Endothelial cell of umbilical vein (primary cell): ENCODE measurements around the gene GSN. TPM values are rescaled to one million over a fixed set of nuclear protein-coding genes. Genes with fewer than 3 reads are reported as not detected.
A peak's percentile ranks its signal among the peaks of the same experiment; 100 is the strongest.

Experiments used
- BruUV-seq: library from RNA; stranded (reverse); fragments of 400-500 nt; replicated peaks from 2 replicates; lab custom pipeline; 2021; lab: Mats Ljungman, UMichigan
- CTCF ChIA-PET: fragments of 300-600, 350-600 bp; sonication (Branson Sonifier 250); formaldehyde crosslinking; loops from one replicate; lab custom pipeline; 2021; ENCODE audit warnings: antibody characterized with exemption, inconsistent platforms; lab: Charles Lee
- POLR2A ChIA-PET: fragments of 300-600, 350-600 bp; sonication (Branson Sonifier 250); formaldehyde crosslinking; loops from one replicate; lab custom pipeline; 2021; ENCODE audit warnings: antibody characterized with exemption, inconsistent platforms; lab: Charles Lee
- DNase-seq: peaks from one replicate; pipeline ENCODE4 v3.0.0-alpha.2; 2011; ENCODE audit warnings: low read depth, low spot score
- FAIRE-seq: peaks from 2 replicates; lab custom pipeline; 2011; peaks lifted over from hg19 to GRCh38; lab: Jason Lieb, UNC
- H2AFZ ChIP-seq: 2 replicates; pipeline ENCODE4 v1.6.0; 2012; ENCODE audit warnings: low read depth, low read length, control low read depth, inconsistent platforms
- H3K27ac ChIP-seq: 2 replicates; pipeline ENCODE4 v1.5.1; 2011; ENCODE audit warnings: low read depth, mild to moderate bottlenecking, control low read depth, low read length, moderate library complexity; ENCODE audit not compliant: insufficient read depth
- H3K27me3 ChIP-seq, 2 experiments: 2 replicates each; pipeline versions ENCODE4 v1.6.0 to v1.6.1; 2011; ENCODE audit warnings: low read length in 2 of 2, mixed read lengths in 1 of 2; ENCODE audit not compliant: control insufficient read depth in 2 of 2, insufficient read depth in 2 of 2
- H3K36me3 ChIP-seq, 2 experiments: 2 replicates in 1 of 2; 3 replicates in 1 of 2; pipeline ENCODE4 v1.5.1; 2011; ENCODE audit warnings: low read length in 2 of 2, mild to moderate bottlenecking in 1 of 2, moderate library complexity in 1 of 2; ENCODE audit not compliant: control insufficient read depth in 2 of 2, insufficient read depth in 2 of 2; ENCODE audit errors: extremely low read depth in 1 of 2
- H3K4me1 ChIP-seq: 3 replicates; pipeline ENCODE4 v1.5.1; 2011; ENCODE audit warnings: mild to moderate bottlenecking, low read length; ENCODE audit not compliant: control insufficient read depth, insufficient read depth; ENCODE audit errors: extremely low read depth
- H3K4me2 ChIP-seq: 2 replicates; pipeline ENCODE4 v1.6.1; 2011; ENCODE audit warnings: low read length, control low read depth, mixed read lengths; ENCODE audit not compliant: insufficient read depth
- H3K4me3 ChIP-seq, 3 experiments: fragments of 200-600 bp in 1 of 3; sonication (generic), shearing (Covaris generic) in 1 of 3; replicated peaks in 1 of 3; 2 replicates each; pipeline ENCODE4 v1.5.1; 2011 to 2016; ENCODE audit warnings: control low read depth in 3 of 3, low read length in 3 of 3, mild to moderate bottlenecking in 2 of 3, inconsistent platforms in 1 of 3, low read depth in 1 of 3, moderate library complexity in 1 of 3; ENCODE audit not compliant: insufficient read depth in 1 of 3
- H3K79me2 ChIP-seq: 2 replicates; pipeline ENCODE4 v1.6.0; 2012; ENCODE audit warnings: low read length, inconsistent platforms; ENCODE audit not compliant: control insufficient read depth, insufficient read depth
- H3K9ac ChIP-seq: replicated peaks from 2 replicates; pipeline ENCODE3; 2011; ENCODE audit warnings: low read length, control low read depth; ENCODE audit not compliant: insufficient read depth; ENCODE audit errors: extremely low read depth
- H3K9me1 ChIP-seq: replicated peaks from 3 replicates; pipeline ENCODE4 v1.6.0; 2011; ENCODE audit warnings: mild to moderate bottlenecking, low read length; ENCODE audit not compliant: control insufficient read depth, insufficient read depth; ENCODE audit errors: extremely low read depth
- H3K9me3 ChIP-seq: replicated peaks from 2 replicates; pipeline ENCODE4 v1.5.1; 2012; ENCODE audit warnings: low read length, inconsistent platforms; ENCODE audit not compliant: control insufficient read depth, insufficient read depth
- H4K20me1 ChIP-seq: replicated peaks from 2 replicates; pipeline ENCODE3; 2011; ENCODE audit warnings: mild to moderate bottlenecking, low read length; ENCODE audit not compliant: control insufficient read depth, insufficient read depth; ENCODE audit errors: extremely low read depth
- EZH2 ChIP-seq: IDR thresholded peaks from 2 replicates; pipeline ENCODE4 v1.6.1; 2012; ENCODE audit warnings: borderline replicate concordance, low read depth, mild to moderate bottlenecking, moderate library complexity, low read length, inconsistent platforms; ENCODE audit not compliant: severe bottlenecking
- FOS ChIP-seq: IDR thresholded peaks from 2 replicates; pipeline ENCODE4 v1.6.1; 2011; ENCODE audit warnings: mild to moderate bottlenecking, low read length, moderate library complexity, borderline replicate concordance; ENCODE audit not compliant: insufficient read depth
- GATA2 ChIP-seq: IDR thresholded peaks from 2 replicates; pipeline ENCODE4 v1.7.0; 2011; ENCODE audit warnings: low read depth, mild to moderate bottlenecking, moderate library complexity, mixed read lengths, low read length; ENCODE audit not compliant: insufficient read length, insufficient read depth
- JUN ChIP-seq: IDR thresholded peaks from 2 replicates; pipeline ENCODE4 v1.6.1; 2011; ENCODE audit warnings: borderline replicate concordance, low read depth; ENCODE audit not compliant: insufficient read length, insufficient read depth
- MAX ChIP-seq: IDR thresholded peaks from 2 replicates; pipeline ENCODE4 v1.6.1; 2011; ENCODE audit not compliant: insufficient read depth, insufficient read length
- MYC ChIP-seq: IDR thresholded peaks from one replicate; pipeline ENCODE4 v1.6.1; 2011; ENCODE audit warnings: mild to moderate bottlenecking, low read depth, low read length
- POLR2A ChIP-seq: IDR thresholded peaks from 2 replicates; pipeline ENCODE4 v1.6.1; 2012; ENCODE audit warnings: low read depth, mild to moderate bottlenecking, control low read depth, low read length
- POLR2AphosphoS5 ChIP-seq: IDR thresholded peaks from 2 replicates; pipeline ENCODE4 v1.6.1; 2012; ENCODE audit warnings: low read depth, mild to moderate bottlenecking, control low read depth, low read length, moderate library complexity; ENCODE audit not compliant: insufficient read depth
- dilution Hi-C: fragments of 300-500 bp; cut with MboI; formaldehyde crosslinking; loops from one replicate; pipeline ENCODE4 v1.15.0; 2019; ENCODE audit warnings: low sequenced_read_pairs; ENCODE audit not compliant: extremely low pct_ligation_motif_present
- intact Hi-C: fragments of 100-400 bp; cut with micrococcal nuclease; formaldehyde crosslinking; loops from one replicate; pipeline ENCODE4 v1.10.0; 2022
- polyA plus RNA-seq, 4 experiments: library from polyadenylated mRNA; depleted of rRNA in 3 of 4; stranded (reverse) in 3 of 4; unstranded in 1 of 4; fragments of >200 nt; gene quantifications; 2 replicates each; pipeline versions ENCODE4 v1.2.1 to v1.2.3, GENCODE V29; 2011 to 2012; ENCODE audit warnings: missing spikeins in 1 of 4
- total RNA-seq: library from RNA; stranded (reverse); gene quantifications from 2 replicates; pipeline ENCODE4 v1.2.3, GENCODE V29; 2021
- TF ChIP-seq, protein P1 (sequence below), 2 donors: IDR thresholded peaks; 1 replicate in 1 of 2; 2 replicates in 1 of 2; pipeline ENCODE4 v1.5.1; 2011; ENCODE audit warnings: low read length in 2 of 2, mild to moderate bottlenecking in 2 of 2, moderate library complexity in 2 of 2, control low read depth in 1 of 2, inconsistent platforms in 1 of 2, low read depth in 1 of 2; ENCODE audit not compliant: insufficient read depth in 1 of 2; ENCODE audit errors: extremely low read depth in 1 of 2

The GSN gene
- total and polyA plus RNA-seq, 2 donors (not counting 3 experiments of a cell fraction or from before 2014, with no cell fraction given): 130 to 232 TPM

DNA sequence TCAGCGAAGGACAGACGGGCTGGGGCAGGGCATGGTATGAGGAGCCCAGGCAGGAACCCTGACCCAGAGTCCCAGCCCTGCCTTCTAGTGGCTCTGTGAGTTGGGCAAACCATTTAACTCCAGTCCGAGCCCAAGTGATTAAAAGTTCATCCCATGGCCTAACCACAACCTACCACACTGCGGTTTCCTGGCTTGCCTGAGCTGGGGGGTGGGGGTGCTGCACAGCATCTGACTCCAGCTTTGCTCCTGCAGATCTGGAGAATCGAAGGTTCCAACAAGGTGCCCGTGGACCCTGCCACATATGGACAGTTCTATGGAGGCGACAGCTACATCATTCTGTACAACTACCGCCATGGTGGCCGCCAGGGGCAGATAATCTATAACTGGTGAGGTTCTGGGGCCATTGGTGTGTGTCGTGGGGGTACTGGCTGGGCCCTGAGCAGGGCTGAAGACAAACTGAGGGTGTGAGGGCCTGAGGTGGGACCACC lies 53.1 kb downstream of the GSN start:
- H3K4me1 ChIP-seq: peaks cover 22% of the 10 kb centered on the region
- H3K9me3 ChIP-seq: no peaks in the 10 kb centered on the region
- no peak overlapping the region for H3K4me3 ChIP-seq
- H4K20me1 ChIP-seq: no peaks in the 10 kb centered on the region
- H3K4me2 ChIP-seq: no peak overlapping the region
- H3K9ac ChIP-seq: no peak overlapping the region
- TF ChIP-seq EZH2: no peak
- TF ChIP-seq MYC: no peak
- no peak for TF ChIP-seq POLR2A
- TF ChIP-seq MAX: no peak
- no peak for TF ChIP-seq GATA2
- TF ChIP-seq, protein P1, sequence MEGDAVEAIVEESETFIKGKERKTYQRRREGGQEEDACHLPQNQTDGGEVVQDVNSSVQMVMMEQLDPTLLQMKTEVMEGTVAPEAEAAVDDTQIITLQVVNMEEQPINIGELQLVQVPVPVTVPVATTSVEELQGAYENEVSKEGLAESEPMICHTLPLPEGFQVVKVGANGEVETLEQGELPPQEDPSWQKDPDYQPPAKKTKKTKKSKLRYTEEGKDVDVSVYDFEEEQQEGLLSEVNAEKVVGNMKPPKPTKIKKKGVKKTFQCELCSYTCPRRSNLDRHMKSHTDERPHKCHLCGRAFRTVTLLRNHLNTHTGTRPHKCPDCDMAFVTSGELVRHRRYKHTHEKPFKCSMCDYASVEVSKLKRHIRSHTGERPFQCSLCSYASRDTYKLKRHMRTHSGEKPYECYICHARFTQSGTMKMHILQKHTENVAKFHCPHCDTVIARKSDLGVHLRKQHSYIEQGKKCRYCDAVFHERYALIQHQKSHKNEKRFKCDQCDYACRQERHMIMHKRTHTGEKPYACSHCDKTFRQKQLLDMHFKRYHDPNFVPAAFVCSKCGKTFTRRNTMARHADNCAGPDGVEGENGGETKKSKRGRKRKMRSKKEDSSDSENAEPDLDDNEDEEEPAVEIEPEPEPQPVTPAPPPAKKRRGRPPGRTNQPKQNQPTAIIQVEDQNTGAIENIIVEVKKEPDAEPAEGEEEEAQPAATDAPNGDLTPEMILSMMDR (IDR thresholded peaks at IDR 0.05; ENCODE audit: extremely low read depth in 1 of 2, insufficient read depth in 1 of 2, low read depth in 1 of 2, low read length in 2 of 2): no peak
- no peak for TF ChIP-seq JUN
- TF ChIP-seq POLR2AphosphoS5: no peak
- no peak for TF ChIP-seq FOS
- dilution Hi-C loops: no loop called here
- POLR2A ChIA-PET: no interaction called here
- DNase-seq: no peak
- no peaks in the 10 kb centered on the region for H3K79me2 ChIP-seq
- H3K27me3 ChIP-seq: no peaks in the 10 kb centered on the region
- H3K9me1 ChIP-seq: no peaks in the 10 kb centered on the region
- BruUV-seq: no TSS peak
- intact Hi-C loops: no loop called here
- CTCF ChIA-PET: interaction anchor here (1.3 to 5.8 kb wide), 26 partner anchors 8 to 177 kb away, joined by 4 to 211 read pairs (median 10); partner anchors contain the start of gene GSN
- no peak overlapping the region for H2AFZ ChIP-seq
- H3K36me3 ChIP-seq: peaks cover 8 to 22% of the 10 kb centered on the region in 2 experiments
- H3K27ac ChIP-seq: peak overlapping the region; percentile 9
- no peak for FAIRE-seq
